Breast epithelium (tissue), 3 donors: ENCODE data around the gene IPO4.

Experiments used
- POLR2A ChIP-seq: fragments of 450-650 bp; IDR thresholded peaks from one replicate; pipeline ENCODE4 v1.6.1; 2016; ENCODE audit warnings: antibody characterized with exemption, mild to moderate bottlenecking, moderate library complexity
- TF ChIP-seq, protein P1 (sequence below), 3 donors: fragments of 450-650 bp; IDR thresholded peaks; one replicate each; pipeline ENCODE4 v1.5.1; 2016 to 2017; ENCODE audit warnings: antibody characterized with exemption in 3 of 3, mild to moderate bottlenecking in 3 of 3, moderate library complexity in 3 of 3

DNA sequence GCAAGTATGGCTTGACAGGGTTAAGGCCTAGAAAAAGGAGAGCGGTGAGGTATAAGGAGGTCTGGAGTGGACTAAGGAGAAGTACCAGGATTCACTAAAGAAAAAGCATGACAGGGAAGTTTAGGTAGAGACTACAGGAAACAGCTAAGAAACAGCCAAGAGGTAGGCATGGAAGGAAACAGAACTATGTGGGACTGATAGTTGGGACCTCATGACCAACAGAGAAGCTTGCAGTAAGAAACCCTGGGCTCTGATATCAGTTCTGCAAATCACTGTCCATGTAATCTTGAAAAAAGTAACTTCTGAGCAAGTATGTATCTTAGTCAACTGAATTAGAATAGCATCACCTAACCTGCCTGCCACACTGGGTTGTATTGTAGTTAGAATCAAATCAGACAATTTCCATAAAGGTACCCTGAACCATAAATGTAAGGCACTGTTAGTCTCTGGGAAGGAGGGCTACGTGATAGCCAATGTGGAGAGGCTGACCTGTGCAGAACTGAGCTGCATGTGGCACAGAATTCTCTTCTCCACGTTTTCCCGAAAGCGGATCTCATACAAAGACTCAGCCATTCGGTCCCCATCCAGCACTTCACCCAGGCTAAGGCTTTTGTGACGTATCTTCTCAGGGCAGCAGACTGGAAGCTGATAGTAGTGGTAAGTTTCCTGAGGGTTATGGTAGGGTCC is 5.7 kb upstream of the IPO4 start:
- TF ChIP-seq, protein P1, sequence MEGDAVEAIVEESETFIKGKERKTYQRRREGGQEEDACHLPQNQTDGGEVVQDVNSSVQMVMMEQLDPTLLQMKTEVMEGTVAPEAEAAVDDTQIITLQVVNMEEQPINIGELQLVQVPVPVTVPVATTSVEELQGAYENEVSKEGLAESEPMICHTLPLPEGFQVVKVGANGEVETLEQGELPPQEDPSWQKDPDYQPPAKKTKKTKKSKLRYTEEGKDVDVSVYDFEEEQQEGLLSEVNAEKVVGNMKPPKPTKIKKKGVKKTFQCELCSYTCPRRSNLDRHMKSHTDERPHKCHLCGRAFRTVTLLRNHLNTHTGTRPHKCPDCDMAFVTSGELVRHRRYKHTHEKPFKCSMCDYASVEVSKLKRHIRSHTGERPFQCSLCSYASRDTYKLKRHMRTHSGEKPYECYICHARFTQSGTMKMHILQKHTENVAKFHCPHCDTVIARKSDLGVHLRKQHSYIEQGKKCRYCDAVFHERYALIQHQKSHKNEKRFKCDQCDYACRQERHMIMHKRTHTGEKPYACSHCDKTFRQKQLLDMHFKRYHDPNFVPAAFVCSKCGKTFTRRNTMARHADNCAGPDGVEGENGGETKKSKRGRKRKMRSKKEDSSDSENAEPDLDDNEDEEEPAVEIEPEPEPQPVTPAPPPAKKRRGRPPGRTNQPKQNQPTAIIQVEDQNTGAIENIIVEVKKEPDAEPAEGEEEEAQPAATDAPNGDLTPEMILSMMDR (IDR thresholded peaks at IDR 0.05): no peak
- TF ChIP-seq POLR2A: no peak
